BJ (cell line): ENCODE measurements around the gene PLCB2. TPM values are rescaled to one million over a fixed set of nuclear protein-coding genes. Genes with fewer than 3 reads are reported as not detected.

Experiments used
- CTCF ChIA-PET: fragments of 350-600 bp; formaldehyde crosslinking; extraction: SDS; loops from one replicate; lab custom pipeline; 2021; ENCODE audit warnings: antibody characterized with exemption, inconsistent platforms; lab: Yijun Ruan, JAX
- POLR2A ChIA-PET: fragments of 300-600 bp; sonication (Branson Sonifier 250); formaldehyde crosslinking; extraction: SDS; loops from one replicate; lab custom pipeline; 2021; ENCODE audit warnings: antibody characterized with exemption; lab: Charles Lee
- DNase-seq: peaks from one replicate; pipeline ENCODE4 v3.0.0-alpha.2; 2011; ENCODE audit warnings: low read depth
- H3K27me3 ChIP-seq: 2 replicates; pipeline ENCODE4 v1.6.0; 2011; ENCODE audit warnings: low read length; ENCODE audit not compliant: control insufficient read depth, insufficient read depth
- H3K36me3 ChIP-seq: 2 replicates; pipeline ENCODE4 v1.5.1; 2011; ENCODE audit warnings: low read length; ENCODE audit not compliant: control insufficient read depth, insufficient read depth
- H3K4me3 ChIP-seq: 2 replicates; pipeline ENCODE4 v1.5.1; 2011; ENCODE audit warnings: low read depth, mild to moderate bottlenecking, control low read depth, low read length
- CTCF ChIP-seq: IDR thresholded peaks from 2 replicates; pipeline ENCODE4 v1.5.1; 2011; ENCODE audit warnings: low read depth, mild to moderate bottlenecking, control low read depth, inconsistent platforms, low read length, moderate library complexity; ENCODE audit not compliant: insufficient read depth
- polyA plus RNA-seq: library from polyadenylated mRNA; depleted of rRNA; stranded (reverse); fragments of >200 nt; gene quantifications from 2 replicates; pipeline ENCODE4 v1.2.3, GENCODE V29; 2011

Gene PLCB2
- polyA plus RNA-seq, 1 experiment = 0.47 TPM

GRCh38 chr15:40325700-40326099, 18.0 kb upstream of the PLCB2 start:
- Histone ChIP-seq H3K4me3 (no peak overlapping the region), H3K27me3 (no peaks in the 10 kb centered on the region), H3K36me3 (no peaks in the 10 kb centered on the region; the same call in 1 of the 2 replicates)
- CTCF ChIA-PET = interaction anchor here (1.1 to 6.6 kb wide), 4 partner anchors 13 to 46 kb away, joined by 4 to 108 read pairs (median 28); partner anchors contain the start of gene CCDC9B
- no peak for DNase-seq
- no peak for TF ChIP-seq CTCF
- POLR2A ChIA-PET = no interaction called here

- TF ChIP-seq CTCF = no peak
- POLR2A ChIA-PET = no interaction called here
- Histone ChIP-seq H3K27me3 (no peaks in the 10 kb centered on the region), H3K4me3 (peak overlapping the region; percentile 72), H3K36me3 (no peaks in the 10 kb centered on the region; the same call in 1 of the 2 replicates)
- CTCF ChIA-PET = interaction anchor here (0.6 to 6.6 kb wide), 7 partner anchors 13 to 762 kb away, joined by 3 to 108 read pairs (median 4); partner anchors contain the start of gene CCDC9B
- no peak for DNase-seq
These were observed 17.5 kb upstream of the PLCB2 start for GRCh38 chr15:40325188-40325587.

GRCh38 chr15:40323953-40324937, 16.5 kb upstream of the PLCB2 start:
- CTCF ChIA-PET = interaction anchor here (0.6 to 8.1 kb wide), 8 partner anchors 14 to 761 kb away, joined by 3 to 124 read pairs (median 28); partner anchors contain the start of gene CCDC9B
- no peak for TF ChIP-seq CTCF
- POLR2A ChIA-PET = no interaction called here
- H3K4me3 ChIP-seq = peak overlapping the region; percentile 72
- no peak for DNase-seq
- H3K36me3 ChIP-seq = no peaks in the 10 kb centered on the region; the same call in 1 of the 2 replicates
- no peaks in the 10 kb centered on the region; the same call in 1 of the 2 replicates for H3K27me3 ChIP-seq

- Histone ChIP-seq H3K36me3 (no peaks in the 10 kb centered on the region; the same call in 1 of the 2 replicates), H3K27me3 (no peaks in the 10 kb centered on the region; the same call in 1 of the 2 replicates), H3K4me3 (peak within 1 kb of the TSS; percentile 72)
- TF ChIP-seq CTCF = peak; percentile 64
- CTCF ChIA-PET = interaction anchor here (0.7 to 8.1 kb wide), 13 partner anchors 8 to 185 kb away, joined by 3 to 124 read pairs (median 5); partner anchors contain the start of genes BAHD1, CCDC9B and IVD
- DNase-seq = peak; percentile 62
- POLR2A ChIA-PET = interaction anchor here (1.0 to 1.4 kb wide), 2 partner anchors 14 to 17 kb away, joined by 3 read pairs; partner anchors contain the start of gene CCDC9B
These were observed 15.7 kb upstream of the PLCB2 start, which contains the start of gene INAFM2 for GRCh38 chr15:40323239-40323952. INAFM2 (plus strand) TSS chr15:40323692; CDS start chr15:40324056, 364 bp downstream.
